AG04450 (cell line): ENCODE data around the gene UBE2Z. TPM values are rescaled to one million over a fixed set of nuclear protein-coding genes. Genes with fewer than 3 reads are reported as not detected.
A peak's percentile ranks its signal among the peaks of the same experiment; 100 is the strongest.

Experiments used
- CTCF ChIA-PET: fragments of 300-600, 350-600 bp; formaldehyde crosslinking; extraction: SDS; loops from one replicate; lab custom pipeline; 2022; ENCODE audit warnings: antibody characterized with exemption, inconsistent platforms; lab: Charles Lee
- POLR2A ChIA-PET: fragments of 350-600 bp; formaldehyde crosslinking; extraction: SDS; loops from one replicate; lab custom pipeline; 2021; ENCODE audit warnings: antibody characterized with exemption, inconsistent platforms; lab: Yijun Ruan, JAX
- DNase-seq: peaks from one replicate; pipeline ENCODE4 v3.0.0-alpha.2; 2011; ENCODE audit warnings: low read depth, low spot score
- H3K27ac ChIP-seq: one replicate; pipeline ENCODE4 v1.5.1; 2012; ENCODE audit warnings: low read depth, low read length, control low read depth
- H3K27me3 ChIP-seq: one replicate; pipeline ENCODE4 v1.6.0; 2012; ENCODE audit warnings: low read length; ENCODE audit not compliant: control insufficient read depth, insufficient read depth
- H3K4me3 ChIP-seq: 2 replicates; pipeline ENCODE4 v1.5.1; 2011; ENCODE audit warnings: mild to moderate bottlenecking, low read depth, low read length, control low read depth
- H3K9me3 ChIP-seq: 2 replicates; pipeline ENCODE4 v1.5.1; 2012; ENCODE audit warnings: low read length; ENCODE audit not compliant: control insufficient read depth, insufficient read depth
- CTCF ChIP-seq: IDR thresholded peaks from 2 replicates; pipeline ENCODE4 v1.5.1; 2011; ENCODE audit warnings: low read depth, low read length, control low read depth, inconsistent platforms
- polyA plus RNA-seq: library from polyadenylated mRNA; depleted of rRNA; stranded (reverse); fragments of >200 nt; gene quantifications from 2 replicates; pipeline ENCODE4 v1.2.3, GENCODE V29; 2011

UBE2Z gene
- polyA plus RNA-seq, 1 experiment = 178 TPM

- TF ChIP-seq CTCF = no peak
- Histone ChIP-seq H3K27ac (no peak overlapping the region), H3K4me3 (no peak overlapping the region), H3K9me3 (no peaks in the 10 kb centered on the region; the same call in 1 of the 2 replicates), H3K27me3 (no peaks in the 10 kb centered on the region)
- POLR2A ChIA-PET = no interaction called here
- no peak for DNase-seq
- CTCF ChIA-PET = interaction anchor here (1.6 kb wide), 1 partner anchor 85 kb away, joined by 4 read pairs; no protein-coding TSS in a partner anchor
Observed at GRCh38 chr17:48890086-48890485, 18.1 kb upstream of the UBE2Z start.

GRCh38 chr17:48892940-48893645 lies 15.1 kb upstream of the UBE2Z start:
- no peaks in the 10 kb centered on the region; the same call in 1 of the 2 replicates for H3K9me3 ChIP-seq
- no peak for DNase-seq
- POLR2A ChIA-PET = interaction anchor here (0.5 to 2.4 kb wide), 12 partner anchors 10 to 844 kb away, joined by 3 to 12 read pairs (median 4); partner anchors contain the start of genes SNF8 and UBE2Z
- CTCF ChIA-PET = interaction anchor here (0.7 to 2.4 kb wide), 4 partner anchors 8 to 280 kb away, joined by 3 to 18 read pairs (median 8); no protein-coding TSS in a partner anchor
- peak overlapping the region; percentile 57 for H3K27ac ChIP-seq
- H3K27me3 ChIP-seq = no peaks in the 10 kb centered on the region
- H3K4me3 ChIP-seq = peak overlapping the region; percentile 99
- TF ChIP-seq CTCF = no peak

GRCh38 chr17:48893646-48894508 lies 14.3 kb upstream of the UBE2Z start:
- POLR2A ChIA-PET = interaction anchor here (0.5 to 2.4 kb wide), 2 partner anchors 14 to 142 kb away, joined by 3 to 9 read pairs; partner anchors contain the start of gene UBE2Z
- DNase-seq = no peak
- no peak for TF ChIP-seq CTCF
- H3K4me3 ChIP-seq = peak overlapping the region; percentile 99
- no peaks in the 10 kb centered on the region for H3K27me3 ChIP-seq
- CTCF ChIA-PET = interaction anchor here (0.6 to 2.4 kb wide), 5 partner anchors 9 to 139 kb away, joined by 3 to 18 read pairs (median 4); no protein-coding TSS in a partner anchor
- no peak overlapping the region for H3K27ac ChIP-seq
- H3K9me3 ChIP-seq = no peaks in the 10 kb centered on the region; the same call in 1 of the 2 replicates

- Histone ChIP-seq H3K9me3 (no peaks in the 10 kb centered on the region; the same call in 1 of the 2 replicates), H3K27me3 (no peaks in the 10 kb centered on the region), H3K27ac (no peak overlapping the region), H3K4me3 (no peak overlapping the region)
- no peak for DNase-seq
- ChIA-PET CTCF (interaction anchor here (1.1 to 2.4 kb wide), 2 partner anchors 10 to 138 kb away, joined by 4 to 12 read pairs; no protein-coding TSS in a partner anchor), POLR2A (no interaction called here)
- TF ChIP-seq CTCF = no peak
Observed at GRCh38 chr17:48894886-48895285, 13.3 kb upstream of the UBE2Z start.
